T1000 (cell line): ENCODE results near the gene SPECC1.
"Not testable (repeated sequence)": the region's sequence is repeated elsewhere in the genome, so short reads cannot be mapped to it uniquely, and the experiment has no call there.

Experiments used
- DNase-seq: peaks from one replicate; lab custom pipeline; 2025; ENCODE audit warnings: mixed read lengths; lab: John Stamatoyannopoulos, UW

Gene SPECC1

GRCh38 chr17:20173091-20173490, 163.9 kb downstream of the SPECC1 start:
- no peak for DNase-seq

- peak; percentile 19 for DNase-seq
Observed at GRCh38 chr17:20174588-20175265, 165.6 kb downstream of the SPECC1 start.

GRCh38 chr17:20179041-20179440, 169.9 kb downstream of the SPECC1 start:
- DNase-seq, result no peak

GRCh38 chr17:20180661-20181060, 171.5 kb downstream of the SPECC1 start:
- DNase-seq, result no peak

- DNase-seq, result no peak
Observed at GRCh38 chr17:20184181-20184580, 175.0 kb downstream of the SPECC1 start.

GRCh38 chr17:20184977-20185619, 175.9 kb downstream of the SPECC1 start:
- DNase-seq, result no peak

- DNase-seq, result no peak
Observed at GRCh38 chr17:20187049-20187448, 177.9 kb downstream of the SPECC1 start.

- DNase-seq, result no peak
Observed at GRCh38 chr17:20189302-20189701, 180.1 kb downstream of the SPECC1 start.

GRCh38 chr17:20189979-20190378, 180.8 kb downstream of the SPECC1 start:
- DNase-seq, result no peak

GRCh38 chr17:20190605-20191004, 181.4 kb downstream of the SPECC1 start:
- DNase-seq, result no peak

- no peak for DNase-seq
Observed at GRCh38 chr17:20191056-20191455, 181.9 kb downstream of the SPECC1 start.

- DNase-seq, result not testable (repeated sequence)
Observed at GRCh38 chr17:20196286-20196685, 187.1 kb downstream of the SPECC1 start.

- no peak for DNase-seq
Observed at GRCh38 chr17:20197272-20197926, 188.2 kb downstream of the SPECC1 start.

GRCh38 chr17:20200016-20200795, 191.0 kb downstream of the SPECC1 start:
- no peak for DNase-seq

- DNase-seq, result no peak
Observed at GRCh38 chr17:20200865-20201458, 191.8 kb downstream of the SPECC1 start.

GRCh38 chr17:20202141-20202621, 193.0 kb downstream of the SPECC1 start:
- DNase-seq, result no peak

- no peak for DNase-seq
Observed at GRCh38 chr17:20203018-20203417, 193.9 kb downstream of the SPECC1 start.

- no peak for DNase-seq
Observed at GRCh38 chr17:20203761-20204263, 194.7 kb downstream of the SPECC1 start.

- DNase-seq, result no peak
Observed at GRCh38 chr17:20205609-20206008, 196.4 kb downstream of the SPECC1 start.

- no peak for DNase-seq
Observed at GRCh38 chr17:20206068-20206467, 196.9 kb downstream of the SPECC1 start.

- no peak for DNase-seq
Observed at GRCh38 chr17:20206591-20206990, 197.4 kb downstream of the SPECC1 start.
